Astrocyte (in vitro differentiated cells and primary cell): ENCODE data around the gene PRRG4. TPM values are rescaled to one million over a fixed set of nuclear protein-coding genes. Genes with fewer than 3 reads are reported as not detected.
"Not testable (repeated sequence)": the region's sequence is repeated elsewhere in the genome, so short reads cannot be mapped to it uniquely, and the experiment has no call there.

Experiments used
- DNase-seq: peaks from one replicate; pipeline ENCODE4 v3.0.0-alpha.2; 2010; ENCODE audit warnings: low read depth
- FAIRE-seq: peaks from 2 replicates; lab custom pipeline; 2011; peaks lifted over from hg19 to GRCh38; lab: Jason Lieb, UNC
- H2AFZ ChIP-seq: 2 replicates; pipeline ENCODE4 v1.6.0; 2012; ENCODE audit warnings: low read depth, low read length, inconsistent platforms
- H3K27ac ChIP-seq: 2 replicates; pipeline ENCODE4 v1.5.1; 2011; ENCODE audit warnings: low read depth, low read length, inconsistent platforms
- H3K27me3 ChIP-seq: 2 replicates; pipeline ENCODE4 v1.6.0; 2011; ENCODE audit warnings: low read length, inconsistent platforms; ENCODE audit not compliant: insufficient read depth
- H3K36me3 ChIP-seq: 2 replicates; pipeline ENCODE4 v1.5.1; 2011; ENCODE audit warnings: low read length, inconsistent platforms; ENCODE audit not compliant: insufficient read depth
- H3K4me1 ChIP-seq: 2 replicates; pipeline ENCODE4 v1.5.1; 2011; ENCODE audit warnings: low read length, inconsistent platforms; ENCODE audit not compliant: insufficient read depth
- H3K4me2 ChIP-seq: 2 replicates; pipeline ENCODE4 v1.6.0; 2012; ENCODE audit warnings: low read length, inconsistent platforms
- H3K4me3 ChIP-seq: 2 replicates; pipeline ENCODE4 v1.5.1; 2011; ENCODE audit warnings: low read depth, mild to moderate bottlenecking, low read length, inconsistent platforms; ENCODE audit not compliant: insufficient read depth
- H3K79me2 ChIP-seq: 2 replicates; pipeline ENCODE4 v1.6.0; 2012; ENCODE audit warnings: mild to moderate bottlenecking, low read length, inconsistent platforms; ENCODE audit not compliant: insufficient read depth
- H3K9ac ChIP-seq: 2 replicates; pipeline ENCODE4 v1.6.0; 2012; ENCODE audit warnings: mild to moderate bottlenecking, low read length, inconsistent platforms
- H3K9me3 ChIP-seq: 2 replicates; pipeline ENCODE4 v1.5.1; 2012; ENCODE audit warnings: low read depth, mild to moderate bottlenecking, low read length, inconsistent platforms; ENCODE audit not compliant: insufficient read depth
- H4K20me1 ChIP-seq: 2 replicates; pipeline ENCODE4 v1.6.0; 2012; ENCODE audit warnings: low read length, inconsistent platforms; ENCODE audit not compliant: insufficient read depth
- H3K27ac Mint-ChIP-seq: one replicate; pipeline ENCODE4 v1.8.0; 2021; ENCODE audit warnings: mild to moderate bottlenecking, mixed read lengths; ENCODE audit not compliant: unreplicated experiment
- H3K27me3 Mint-ChIP-seq: one replicate; pipeline ENCODE4 v1.8.0; 2021; ENCODE audit warnings: low read depth, mixed read lengths; ENCODE audit not compliant: unreplicated experiment
- H3K36me3 Mint-ChIP-seq: one replicate; pipeline ENCODE4 v1.8.0; 2021; ENCODE audit warnings: low read depth, mixed read lengths; ENCODE audit not compliant: unreplicated experiment
- H3K4me1 Mint-ChIP-seq: one replicate; pipeline ENCODE4 v1.8.0; 2021; ENCODE audit warnings: low read depth, mixed read lengths; ENCODE audit not compliant: unreplicated experiment
- H3K4me3 Mint-ChIP-seq: one replicate; pipeline ENCODE4 v1.8.0; 2021; ENCODE audit warnings: mild to moderate bottlenecking, moderate library complexity, mixed read lengths; ENCODE audit not compliant: unreplicated experiment
- H3K9me3 Mint-ChIP-seq: one replicate; pipeline ENCODE4 v1.8.0; 2021; ENCODE audit warnings: mild to moderate bottlenecking, mixed read lengths; ENCODE audit not compliant: unreplicated experiment
- CTCF ChIP-seq: IDR thresholded peaks from 2 replicates; pipeline ENCODE4 v1.5.1; 2011; ENCODE audit warnings: low read depth, mild to moderate bottlenecking, inconsistent platforms, low read length, moderate library complexity; ENCODE audit not compliant: insufficient read depth
- EZH2 ChIP-seq: IDR thresholded peaks from 2 replicates; pipeline ENCODE4 v1.6.1; 2012; ENCODE audit warnings: mild to moderate bottlenecking, low read length, inconsistent platforms; ENCODE audit not compliant: insufficient read depth
- total RNA-seq: library from RNA; stranded (reverse); gene quantifications from 2 replicates; pipeline ENCODE4 v1.2.1, GENCODE V29; 2021

PRRG4 gene
- total RNA-seq, 1 donor from 2014 or later: 0.45 TPM

- Mint-ChIP-seq H3K4me3 (no peak overlapping the region), H3K9me3 (no peaks in the 10 kb centered on the region), H3K4me1 (no peaks in the 10 kb centered on the region), H3K27ac (no peak overlapping the region), H3K27me3 (no peaks in the 10 kb centered on the region), H3K36me3 (no peaks in the 10 kb centered on the region)
- Histone ChIP-seq H3K4me3 (no peak overlapping the region), H3K36me3 (no peaks in the 10 kb centered on the region), H3K9ac (no peak overlapping the region), H3K4me1 (no peaks in the 10 kb centered on the region), H3K27me3 (no peaks in the 10 kb centered on the region), H3K4me2 (no peak overlapping the region), H3K79me2 (no peaks in the 10 kb centered on the region), H2AFZ (no peak overlapping the region), H3K9me3 (no peaks in the 10 kb centered on the region), H4K20me1 (no peaks in the 10 kb centered on the region), H3K27ac (no peak overlapping the region)
- FAIRE-seq: no peak
- DNase-seq: peak; percentile 56
- TF ChIP-seq EZH2 (no peak), CTCF (no peak)
These were observed 8.2 kb upstream of the PRRG4 start for GRCh38 chr11:32821517-32821916.

- Histone ChIP-seq H3K4me2 (no peak overlapping the region), H2AFZ (no peak overlapping the region)
- TF ChIP-seq CTCF (no peak), EZH2 (no peak)
These were observed 7.7 kb upstream of the PRRG4 start for GRCh38 chr11:32821917-32822560.

GRCh38 chr11:32823617-32824016 is 6.1 kb upstream of the PRRG4 start:
- H3K9me3 Mint-ChIP-seq, H3K4me1 Mint-ChIP-seq, H2AFZ ChIP-seq, H3K36me3 Mint-ChIP-seq, H3K4me3 Mint-ChIP-seq, H3K9ac ChIP-seq, H3K36me3 ChIP-seq, H4K20me1 ChIP-seq, H3K27me3 Mint-ChIP-seq, H3K27ac ChIP-seq, FAIRE-seq, H3K4me2 ChIP-seq, H3K27ac Mint-ChIP-seq, H3K27me3 ChIP-seq, H3K4me3 ChIP-seq, H3K4me1 ChIP-seq, H3K9me3 ChIP-seq, H3K79me2 ChIP-seq, DNase-seq: not testable (repeated sequence)

More at GRCh38 chr11:32821917-32822560, 7.7 kb upstream of the PRRG4 start:
- Mint-ChIP-seq H3K36me3 (no peaks in the 10 kb centered on the region), H3K4me1 (no peaks in the 10 kb centered on the region), H3K4me3 (no peak overlapping the region), H3K9me3 (no peaks in the 10 kb centered on the region), H3K27ac (no peak overlapping the region), H3K27me3 (no peaks in the 10 kb centered on the region)
- Histone ChIP-seq H3K36me3 (no peaks in the 10 kb centered on the region), H4K20me1 (no peaks in the 10 kb centered on the region), H3K9me3 (no peaks in the 10 kb centered on the region), H3K27ac (no peak overlapping the region), H3K4me3 (no peak overlapping the region), H3K4me1 (no peaks in the 10 kb centered on the region), H3K9ac (no peak overlapping the region), H3K79me2 (no peaks in the 10 kb centered on the region), H3K27me3 (no peaks in the 10 kb centered on the region)
- FAIRE-seq (no peak), DNase-seq (no peak)
